Measurements from ENCODE around the gene URB1. TPM values are rescaled to one million over a fixed set of nuclear protein-coding genes. Genes with fewer than 3 reads are reported as not detected.
"Not testable (repeated sequence)": the region's sequence is repeated elsewhere in the genome, so short reads cannot be mapped to it uniquely, and the experiment has no call there.

URB1 gene
- total and polyA plus RNA-seq, 4 experiments from 2014 or later: 0.55 to 15.2 (median 8.6) TPM

GRCh38 chr21:32392299-32392879 lies 423 bp downstream of the URB1 start:
- Mint-ChIP-seq H3K27me3 (peaks cover 0 to 4% of the 10 kb centered on the region in 2 donors), H3K27ac (peak overlapping the region in 4 of 7 donors; percentile 13 to 91 (median 75))
- no peak for DNase-seq

GRCh38 chr21:32391755-32392154 lies 1.1 kb downstream of the URB1 start:
- intact Hi-C loops (cut with micrococcal nuclease): loop anchor here (2.0 to 5.0 kb wide), 4 partner anchors 113 to 1251 kb away; partner anchors contain the start of genes CRYZL1, ITSN1, MIS18A and SCAF4
- Histone ChIP-seq H3K27me3 (ENCODE audit: insufficient read depth, low read length) (no peaks in the 10 kb centered on the region), H3K27ac (ENCODE audit: low read depth, low read length) (peak overlapping the region; percentile 46), H3K9me3 (ENCODE audit: control insufficient read depth in 1 of 2, low read length in 2 of 2) (no peaks in the 10 kb centered on the region), H3K36me3 (ENCODE audit: insufficient read depth, low read length) (peaks cover 9% of the 10 kb centered on the region), H3K4me1 (ENCODE audit: insufficient read depth, low read length) (peaks cover 34% of the 10 kb centered on the region), H3K4me3 (ENCODE audit: low read length in 2 of 2) (peak overlapping the region; percentile 83 to 90)
- ChIA-PET CTCF (ENCODE audit: partially characterized antibody) (interaction anchor here (1.1 to 5.6 kb wide), 5 partner anchors 11 to 214 kb away, joined by 3 to 43 read pairs (median 6); no protein-coding TSS in a partner anchor), POLR2A (ENCODE audit: partially characterized antibody) (interaction anchor here (1.1 to 4.3 kb wide), 4 partner anchors 20 to 380 kb away, joined by 3 to 47 read pairs (median 10); partner anchors contain the start of genes CFAP298, EVA1C and PAXBP1)
- peak overlapping the region; percentile 84 to 89 (median 87) for H3K4me3 Mint-ChIP-seq
- H3K27ac Mint-ChIP-seq: peak overlapping the region in 3 of 7 donors; percentile 13 to 32 (median 29)
- no peaks in the 10 kb centered on the region for H3K9me3 Mint-ChIP-seq
- H3K27me3 Mint-ChIP-seq: peaks cover 0 to 1% of the 10 kb centered on the region in 2 donors
- peaks cover 7 to 9% of the 10 kb centered on the region in 2 donors for H3K36me3 Mint-ChIP-seq
- peaks cover 28 to 66% (median 51%) of the 10 kb centered on the region in 4 donors for H3K4me1 Mint-ChIP-seq
- DNase-seq: no peak

More at GRCh38 chr21:32392299-32392879, 423 bp downstream of the URB1 start:
- POLR2A ChIA-PET (ENCODE audit: partially characterized antibody): interaction anchor here (0.7 to 4.3 kb wide), 6 partner anchors 20 to 379 kb away, joined by 3 to 47 read pairs (median 5); partner anchors contain the start of genes CFAP298, EVA1C and PAXBP1
- Histone ChIP-seq H3K4me3 (ENCODE audit: low read length in 2 of 2) (peak overlapping the region; percentile 83 to 90), H3K27ac (ENCODE audit: low read depth, low read length) (peak overlapping the region; percentile 46), H3K9me3 (ENCODE audit: control insufficient read depth in 1 of 2, low read length in 2 of 2) (no peaks in the 10 kb centered on the region), H3K4me1 (ENCODE audit: insufficient read depth, low read length) (peaks cover 34% of the 10 kb centered on the region), H3K27me3 (ENCODE audit: insufficient read depth, low read length) (no peaks in the 10 kb centered on the region), H3K36me3 (ENCODE audit: insufficient read depth, low read length) (peaks cover 9% of the 10 kb centered on the region)
- peak overlapping the region; percentile 84 to 89 (median 88) for H3K4me3 Mint-ChIP-seq
- CTCF ChIA-PET (ENCODE audit: partially characterized antibody): interaction anchor here (1.1 to 5.6 kb wide), 6 partner anchors 11 to 213 kb away, joined by 3 to 43 read pairs (median 6); partner anchors contain the start of gene EVA1C
- H3K36me3 Mint-ChIP-seq: peaks cover 7 to 8% of the 10 kb centered on the region in 2 donors
- intact Hi-C loops (cut with micrococcal nuclease): loop anchor here (2.0 to 5.0 kb wide), 4 partner anchors 114 to 1250 kb away; partner anchors contain the start of genes CRYZL1, ITSN1, MIS18A and SCAF4
- no peaks in the 10 kb centered on the region for H3K9me3 Mint-ChIP-seq
- peaks cover 27 to 60% (median 48%) of the 10 kb centered on the region in 4 donors for H3K4me1 Mint-ChIP-seq

- peaks cover 12% of the 10 kb centered on the region for H3K36me3 ChIP-seq (ENCODE audit: insufficient read depth, low read length)
- H3K9me3 ChIP-seq (ENCODE audit: control insufficient read depth in 1 of 2, low read length in 2 of 2); H3K4me3 ChIP-seq (ENCODE audit: low read length in 2 of 2); H3K27ac ChIP-seq (ENCODE audit: low read depth, low read length); H3K27me3 ChIP-seq (ENCODE audit: insufficient read depth, low read length); DNase-seq; H3K27ac Mint-ChIP-seq; H3K9me3 Mint-ChIP-seq; H3K27me3 Mint-ChIP-seq: not testable (repeated sequence)
- ChIA-PET CTCF (ENCODE audit: partially characterized antibody) (interaction anchor here (2.2 to 5.6 kb wide), 2 partner anchors 210 to 215 kb away, joined by 6 to 43 read pairs; no protein-coding TSS in a partner anchor), POLR2A (ENCODE audit: partially characterized antibody) (interaction anchor here (0.7 to 4.3 kb wide), 2 partner anchors 21 to 33 kb away, joined by 3 to 47 read pairs; partner anchors contain the start of gene EVA1C)
- peaks cover 7 to 10% of the 10 kb centered on the region in 2 donors for H3K36me3 Mint-ChIP-seq
- intact Hi-C loops (cut with micrococcal nuclease): loop anchor here (5.0 kb wide), 2 partner anchors 658 to 1252 kb away; partner anchors contain the start of genes CRYZL1, ITSN1 and SCAF4
- H3K4me1 ChIP-seq (ENCODE audit: insufficient read depth, low read length): peaks cover 34% of the 10 kb centered on the region
- peak overlapping the region in 1 of 8 donors; percentile 21 for H3K4me3 Mint-ChIP-seq
- peaks cover 28 to 73% (median 53%) of the 10 kb centered on the region in 4 donors for H3K4me1 Mint-ChIP-seq
Measured at GRCh38 chr21:32390537-32391224, 2.1 kb downstream of the URB1 start.

GRCh38 chr21:32389337-32390015 lies 3.3 kb downstream of the URB1 start:
- H3K27ac Mint-ChIP-seq: peak overlapping the region in 2 of 7 donors; percentile 59 to 70
- Histone ChIP-seq H3K27me3 (ENCODE audit: insufficient read depth, low read length) (no peaks in the 10 kb centered on the region), H3K4me3 (ENCODE audit: low read length in 2 of 2) (no peak overlapping the region), H3K36me3 (ENCODE audit: insufficient read depth, low read length) (peaks cover 15% of the 10 kb centered on the region), H3K4me1 (ENCODE audit: insufficient read depth, low read length) (peaks cover 34% of the 10 kb centered on the region), H3K27ac (ENCODE audit: low read depth, low read length) (no peak overlapping the region), H3K9me3 (ENCODE audit: control insufficient read depth in 1 of 2, low read length in 2 of 2) (no peaks in the 10 kb centered on the region)
- H3K4me1 Mint-ChIP-seq: peaks cover 32 to 80% (median 58%) of the 10 kb centered on the region in 4 donors
- DNase-seq: no peak
- ChIA-PET POLR2A (ENCODE audit: partially characterized antibody) (no interaction called here), CTCF (ENCODE audit: partially characterized antibody) (interaction anchor here (0.6 kb wide), 1 partner anchor 211 kb away, joined by 4 read pairs; no protein-coding TSS in a partner anchor)
- intact Hi-C loops (cut with micrococcal nuclease): loop anchor here (5.0 kb wide), 2 partner anchors 657 to 1253 kb away; partner anchors contain the start of genes CRYZL1, ITSN1 and SCAF4
- H3K27me3 Mint-ChIP-seq: no peaks in the 10 kb centered on the region
- no peaks in the 10 kb centered on the region for H3K9me3 Mint-ChIP-seq
- peaks cover 13 to 18% of the 10 kb centered on the region in 2 donors for H3K36me3 Mint-ChIP-seq
- peak overlapping the region in 2 of 8 donors; percentile 7 to 14 for H3K4me3 Mint-ChIP-seq

- Histone ChIP-seq H3K36me3 (ENCODE audit: insufficient read depth, low read length) (peaks cover 26% of the 10 kb centered on the region), H3K4me3 (ENCODE audit: low read length in 2 of 2) (no peak overlapping the region), H3K9me3 (ENCODE audit: control insufficient read depth in 1 of 2, low read length in 2 of 2) (no peaks in the 10 kb centered on the region), H3K27me3 (ENCODE audit: insufficient read depth, low read length) (no peaks in the 10 kb centered on the region), H3K27ac (ENCODE audit: low read depth, low read length) (no peak overlapping the region), H3K4me1 (ENCODE audit: insufficient read depth, low read length) (peaks cover 26% of the 10 kb centered on the region)
- POLR2A ChIA-PET (ENCODE audit: partially characterized antibody): no interaction called here
- DNase-seq: no peak
- no peaks in the 10 kb centered on the region for H3K27me3 Mint-ChIP-seq
- peaks cover 32 to 70% (median 50%) of the 10 kb centered on the region in 4 donors for H3K4me1 Mint-ChIP-seq
- intact Hi-C loops (cut with micrococcal nuclease): no loop called here
- CTCF ChIA-PET (ENCODE audit: partially characterized antibody): no interaction called here
- peak overlapping the region in 1 of 7 donors; percentile 19 for H3K27ac Mint-ChIP-seq
- no peak overlapping the region for H3K4me3 Mint-ChIP-seq
- peaks cover 21 to 29% of the 10 kb centered on the region in 2 donors for H3K36me3 Mint-ChIP-seq
- no peaks in the 10 kb centered on the region for H3K9me3 Mint-ChIP-seq
Measured at GRCh38 chr21:32388306-32388705, 4.5 kb downstream of the URB1 start.

- Histone ChIP-seq H3K4me1 (ENCODE audit: insufficient read depth, low read length) (peaks cover 21% of the 10 kb centered on the region), H3K36me3 (ENCODE audit: insufficient read depth, low read length) (peaks cover 38% of the 10 kb centered on the region), H3K27me3 (ENCODE audit: insufficient read depth, low read length) (no peaks in the 10 kb centered on the region), H3K9me3 (ENCODE audit: control insufficient read depth in 1 of 2, low read length in 2 of 2) (no peaks in the 10 kb centered on the region), H3K27ac (ENCODE audit: low read depth, low read length) (no peak overlapping the region), H3K4me3 (ENCODE audit: low read length in 2 of 2) (no peak overlapping the region)
- DNase-seq: no peak
- peaks cover 31 to 59% (median 45%) of the 10 kb centered on the region in 4 donors for H3K4me1 Mint-ChIP-seq
- peak overlapping the region in 2 of 7 donors; percentile 23 to 45 for H3K27ac Mint-ChIP-seq
- no peaks in the 10 kb centered on the region for H3K9me3 Mint-ChIP-seq
- CTCF ChIA-PET (ENCODE audit: partially characterized antibody): interaction anchor here (0.7 kb wide), 1 partner anchor 415 kb away, joined by 5 read pairs; no protein-coding TSS in a partner anchor
- H3K36me3 Mint-ChIP-seq: peaks cover 32 to 40% of the 10 kb centered on the region in 2 donors
- no peaks in the 10 kb centered on the region for H3K27me3 Mint-ChIP-seq
- intact Hi-C loops (cut with micrococcal nuclease): no loop called here
- POLR2A ChIA-PET (ENCODE audit: partially characterized antibody): no interaction called here
- no peak overlapping the region for H3K4me3 Mint-ChIP-seq
Measured at GRCh38 chr21:32387151-32387550, 5.7 kb downstream of the URB1 start.
